NT2/D1 (cell line): Measurements from ENCODE around the gene NRL.

Experiments used
- DNase-seq: peaks from one replicate; pipeline ENCODE4 v3.0.0-alpha.2; 2011; ENCODE audit warnings: low read depth, low spot score
- H3K27me3 ChIP-seq: 2 replicates; pipeline ENCODE4 v1.6.0; 2011; ENCODE audit warnings: mild to moderate bottlenecking; ENCODE audit not compliant: insufficient read length, insufficient read depth
- H3K36me3 ChIP-seq: 2 replicates; pipeline ENCODE4 v1.6.1; 2011; ENCODE audit warnings: mild to moderate bottlenecking, low read length, mixed read lengths; ENCODE audit not compliant: insufficient read depth, insufficient read length
- H3K4me1 ChIP-seq: 2 replicates; pipeline ENCODE4 v1.5.1; 2011; ENCODE audit not compliant: insufficient read depth, insufficient read length
- H3K4me3 ChIP-seq: 2 replicates; pipeline ENCODE4 v1.5.1; 2011; ENCODE audit warnings: low read depth; ENCODE audit not compliant: insufficient read length
- H3K9ac ChIP-seq: 2 replicates; pipeline ENCODE4 v1.6.0; 2011; ENCODE audit warnings: low read depth; ENCODE audit not compliant: insufficient read length
- H3K9me3 ChIP-seq: 2 replicates; pipeline ENCODE4 v1.5.1; 2011; ENCODE audit warnings: mild to moderate bottlenecking, low read length; ENCODE audit not compliant: insufficient read depth
- SUZ12 ChIP-seq: IDR thresholded peaks from 2 replicates; pipeline ENCODE4 v1.6.1; 2011; ENCODE audit not compliant: insufficient read length, insufficient read depth; ENCODE audit errors: extremely low read depth
- YY1 ChIP-seq: IDR thresholded peaks from 2 replicates; pipeline ENCODE4 v1.6.1; 2011; ENCODE audit not compliant: insufficient read length, insufficient read depth
- ZNF274 ChIP-seq: IDR thresholded peaks from 2 replicates; pipeline ENCODE4 v1.6.1; 2011; ENCODE audit warnings: mild to moderate bottlenecking, low read depth, low read length

The NRL gene

GRCh38 chr14:24058260-24058950 lies 56.3 kb downstream of the NRL start:
- peaks cover 8% of the 10 kb centered on the region for H3K4me1 ChIP-seq
- H3K9me3 ChIP-seq: no peaks in the 10 kb centered on the region
- H3K9ac ChIP-seq: no peak overlapping the region
- no peak for DNase-seq
- H3K4me3 ChIP-seq: no peak overlapping the region
- TF ChIP-seq SUZ12 (no peak), ZNF274 (no peak), YY1 (no peak)
- H3K36me3 ChIP-seq: no peaks in the 10 kb centered on the region
- H3K27me3 ChIP-seq: peaks cover 11% of the 10 kb centered on the region

GRCh38 chr14:24057867-24058259 lies 56.9 kb downstream of the NRL start:
- H3K9ac ChIP-seq: no peak overlapping the region
- no peak for TF ChIP-seq ZNF274
- no peak for TF ChIP-seq YY1
- no peaks in the 10 kb centered on the region for H3K36me3 ChIP-seq
- peaks cover 17% of the 10 kb centered on the region for H3K27me3 ChIP-seq
- peaks cover 9% of the 10 kb centered on the region for H3K4me1 ChIP-seq
- H3K4me3 ChIP-seq: no peak overlapping the region
- H3K9me3 ChIP-seq: no peaks in the 10 kb centered on the region
- no peak for DNase-seq

- Histone ChIP-seq H3K27me3 (peaks cover 20% of the 10 kb centered on the region), H3K36me3 (no peaks in the 10 kb centered on the region), H3K9me3 (no peaks in the 10 kb centered on the region), H3K4me3 (no peak overlapping the region), H3K4me1 (peaks cover 11% of the 10 kb centered on the region), H3K9ac (no peak overlapping the region)
- no peak for DNase-seq
- TF ChIP-seq ZNF274 (no peak), SUZ12 (no peak), YY1 (no peak)
Observed at GRCh38 chr14:24057271-24057670, 57.5 kb downstream of the NRL start.

- Histone ChIP-seq H3K4me3 (no peak overlapping the region), H3K36me3 (no peaks in the 10 kb centered on the region), H3K27me3 (peaks cover 20% of the 10 kb centered on the region), H3K4me1 (peaks cover 11% of the 10 kb centered on the region), H3K9ac (no peak overlapping the region), H3K9me3 (no peaks in the 10 kb centered on the region)
- TF ChIP-seq SUZ12 (no peak), YY1 (no peak), ZNF274 (no peak)
- DNase-seq: no peak
Observed at GRCh38 chr14:24056800-24057184, 58.0 kb downstream of the NRL start.

- H3K9me3 ChIP-seq: no peaks in the 10 kb centered on the region
- no peak for DNase-seq
- H3K9ac ChIP-seq: no peak overlapping the region
- peaks cover 25% of the 10 kb centered on the region for H3K27me3 ChIP-seq
- TF ChIP-seq ZNF274 (no peak), YY1 (no peak), SUZ12 (no peak)
- H3K4me1 ChIP-seq: peaks cover 11% of the 10 kb centered on the region
- no peak overlapping the region for H3K4me3 ChIP-seq
- no peaks in the 10 kb centered on the region for H3K36me3 ChIP-seq
Observed at GRCh38 chr14:24055971-24056799, 58.6 kb downstream of the NRL start.

- Histone ChIP-seq H3K9me3 (no peaks in the 10 kb centered on the region), H3K9ac (no peak overlapping the region), H3K27me3 (peaks cover 35% of the 10 kb centered on the region), H3K4me3 (no peak overlapping the region), H3K36me3 (no peaks in the 10 kb centered on the region), H3K4me1 (peaks cover 11% of the 10 kb centered on the region)
- TF ChIP-seq SUZ12 (no peak), YY1 (no peak), ZNF274 (no peak)
- no peak for DNase-seq
Observed at GRCh38 chr14:24054646-24055045, 60.1 kb downstream of the NRL start.

- Histone ChIP-seq H3K9ac (no peak overlapping the region), H3K4me1 (peaks cover 11% of the 10 kb centered on the region), H3K9me3 (no peaks in the 10 kb centered on the region), H3K4me3 (no peak overlapping the region), H3K36me3 (no peaks in the 10 kb centered on the region), H3K27me3 (peaks cover 35% of the 10 kb centered on the region)
- no peak for DNase-seq
- TF ChIP-seq YY1: no peak
Observed at GRCh38 chr14:24054324-24054641, 60.5 kb downstream of the NRL start.
